Mesenchymal stem cell (in vitro differentiated cells and primary cell): ENCODE measurements around the gene TNFRSF1A.

Source experiments
- DNase-seq: peaks from one replicate; pipeline ENCODE4 v3.0.0-alpha.2; 2013
- H2AFZ ChIP-seq: one replicate; pipeline ENCODE4 v1.6.1; 2013; ENCODE audit warnings: low read depth, mild to moderate bottlenecking, control low read depth, inconsistent platforms, low read length, moderate library complexity
- H2AK5ac ChIP-seq: 2 replicates; pipeline ENCODE4 v1.6.1; 2013; ENCODE audit warnings: low read length, moderate library complexity, mild to moderate bottlenecking, inconsistent platforms; ENCODE audit not compliant: severe bottlenecking
- H2BK120ac ChIP-seq: one replicate; pipeline ENCODE4 v1.6.1; 2013; ENCODE audit warnings: low read depth, mild to moderate bottlenecking, inconsistent platforms, low read length, moderate library complexity
- H2BK12ac ChIP-seq, 2 experiments: one replicate each; pipeline ENCODE4 v1.6.1; 2013; ENCODE audit warnings: inconsistent platforms in 2 of 2, low read length in 2 of 2, mild to moderate bottlenecking in 2 of 2, moderate library complexity in 2 of 2, control low read depth in 1 of 2
- H2BK15ac ChIP-seq: one replicate; pipeline ENCODE4 v1.6.1; 2013; ENCODE audit warnings: mild to moderate bottlenecking, low read depth, inconsistent platforms; ENCODE audit not compliant: poor library complexity, severe bottlenecking
- H2BK5ac ChIP-seq: 2 replicates; pipeline ENCODE4 v1.6.1; 2013; ENCODE audit warnings: low read depth, mild to moderate bottlenecking, low read length, control low read depth, inconsistent platforms; ENCODE audit not compliant: poor library complexity, severe bottlenecking
- H3K14ac ChIP-seq, 2 experiments: one replicate each; pipeline ENCODE4 v1.6.1; 2013; ENCODE audit warnings: inconsistent platforms in 2 of 2, low read length in 2 of 2, control low read depth in 1 of 2, mild to moderate bottlenecking in 1 of 2, moderate library complexity in 1 of 2
- H3K18ac ChIP-seq, 2 experiments: one replicate each; pipeline ENCODE4 v1.6.1; 2013; ENCODE audit warnings: inconsistent platforms in 2 of 2, low read length in 2 of 2, control low read depth in 1 of 2, low read depth in 1 of 2, mild to moderate bottlenecking in 1 of 2
- H3K23ac ChIP-seq, 2 experiments: one replicate each; pipeline ENCODE4 v1.6.1; 2013; ENCODE audit warnings: inconsistent platforms in 2 of 2, low read length in 2 of 2, mild to moderate bottlenecking in 2 of 2, moderate library complexity in 2 of 2, control low read depth in 1 of 2
- H3K27ac ChIP-seq: 2 replicates; pipeline ENCODE4 v1.5.1; 2013; ENCODE audit warnings: mild to moderate bottlenecking, moderate library complexity, low read length, control low read depth, inconsistent platforms; ENCODE audit not compliant: poor library complexity, severe bottlenecking
- H3K27me3 ChIP-seq, 2 experiments: 2 replicates each; pipeline versions ENCODE4 v1.6.1 to v1.7.0; 2013; ENCODE audit warnings: low read length in 2 of 2, mild to moderate bottlenecking in 2 of 2, moderate library complexity in 2 of 2, control low read depth in 1 of 2, inconsistent platforms in 1 of 2; ENCODE audit not compliant: control insufficient read depth in 1 of 2, insufficient read depth in 1 of 2
- H3K36me3 ChIP-seq, 2 experiments: 2 replicates each; pipeline versions ENCODE4 v1.6.1 to v1.7.0; 2013; ENCODE audit warnings: low read length in 2 of 2, control low read depth in 1 of 2, inconsistent platforms in 1 of 2, low read depth in 1 of 2, mild to moderate bottlenecking in 1 of 2; ENCODE audit not compliant: insufficient read depth in 2 of 2, control insufficient read depth in 1 of 2
- H3K4ac ChIP-seq, 2 experiments: one replicate each; pipeline ENCODE4 v1.6.1; 2013; ENCODE audit warnings: inconsistent platforms in 2 of 2, low read length in 2 of 2, mild to moderate bottlenecking in 2 of 2, moderate library complexity in 2 of 2, control low read depth in 1 of 2, low read depth in 1 of 2
- H3K4me1 ChIP-seq: 2 replicates; pipeline ENCODE4 v1.6.1; 2013; ENCODE audit warnings: low read depth, low read length, control low read depth; ENCODE audit not compliant: control insufficient read depth, insufficient read depth
- H3K4me2 ChIP-seq: 2 replicates; pipeline ENCODE4 v1.6.1; 2013; ENCODE audit warnings: low read length, mild to moderate bottlenecking, inconsistent platforms; ENCODE audit not compliant: poor library complexity, severe bottlenecking
- H3K4me3 ChIP-seq, 2 experiments: 2 replicates each; pipeline versions ENCODE4 v1.5.1 to v1.7.0; 2013; ENCODE audit warnings: low read length in 2 of 2, mild to moderate bottlenecking in 2 of 2, control low read depth in 1 of 2, low read depth in 1 of 2; ENCODE audit not compliant: insufficient read depth in 1 of 2
- H3K79me1 ChIP-seq: replicated peaks from 2 replicates; pipeline ENCODE4 v1.6.1; 2013; ENCODE audit warnings: mild to moderate bottlenecking, control low read depth, low read length, inconsistent platforms; ENCODE audit not compliant: poor library complexity, severe bottlenecking
- H3K9ac ChIP-seq: 2 replicates; pipeline ENCODE4 v1.7.0; 2013; ENCODE audit warnings: mild to moderate bottlenecking, low read length, moderate library complexity
- H3K9me3 ChIP-seq: 2 replicates; pipeline ENCODE4 v1.7.0; 2013; ENCODE audit warnings: mild to moderate bottlenecking, low read length; ENCODE audit not compliant: control insufficient read depth
- H4K8ac ChIP-seq: one replicate; pipeline ENCODE4 v1.6.1; 2013; ENCODE audit warnings: inconsistent platforms, mild to moderate bottlenecking, low read length, moderate library complexity
- H4K91ac ChIP-seq: one replicate; pipeline ENCODE4 v1.6.1; 2013; ENCODE audit warnings: mild to moderate bottlenecking, low read length, inconsistent platforms
- WGBS: methylation state at CpG from one replicate; pipeline ENCODE4 v1.1.7; 2013; ENCODE audit warnings: mixed read lengths; 5-methylcytosine and 5-hydroxymethylcytosine counted together

The TNFRSF1A gene

GRCh38 chr12:6351622-6352021 is 9.7 kb upstream of the TNFRSF1A start:
- no peak overlapping the region for H3K27ac ChIP-seq

GRCh38 chr12:6347367-6348338 is 5.8 kb upstream of the TNFRSF1A start:
- Histone ChIP-seq H3K36me3 (no peaks in the 10 kb centered on the region), H2BK15ac (no peak overlapping the region), H2BK12ac (peak overlapping the region; percentile 1 to 47), H3K4ac (no peak overlapping the region), H3K4me2 (no peak overlapping the region), H3K27ac (no peak overlapping the region), H2AFZ (no peak overlapping the region), H3K9ac (peak overlapping the region; percentile 61), H3K79me1 (peaks cover 2% of the 10 kb centered on the region), H2BK5ac (no peak overlapping the region), H4K91ac (no peak overlapping the region), H4K8ac (no peak overlapping the region), H3K23ac (no peak overlapping the region), H3K9me3 (no peaks in the 10 kb centered on the region), H2BK120ac (no peak overlapping the region), H2AK5ac (no peak overlapping the region), H3K4me3 (peak overlapping the region in 1 of 2 experiments; percentile 34), H3K4me1 (peaks cover 14% of the 10 kb centered on the region), H3K27me3 (no peaks in the 10 kb centered on the region), H3K14ac (no peak overlapping the region), H3K18ac (peak overlapping the region in 1 of 2 experiments; percentile 5)
- WGBS = 84% methylated on average over 14 of the region's 19 CpGs
- DNase-seq = no peak

More at GRCh38 chr12:6351622-6352021, 9.7 kb upstream of the TNFRSF1A start:
- Histone ChIP-seq H4K91ac (no peak overlapping the region), H3K4me2 (no peak overlapping the region), H3K9ac (no peak overlapping the region), H3K23ac (no peak overlapping the region), H2AK5ac (no peak overlapping the region), H3K9me3 (no peaks in the 10 kb centered on the region), H3K36me3 (no peaks in the 10 kb centered on the region), H4K8ac (no peak overlapping the region), H2BK15ac (no peak overlapping the region), H3K4me3 (no peak overlapping the region), H3K18ac (no peak overlapping the region), H3K27me3 (peaks cover 0 to 14% of the 10 kb centered on the region in 2 experiments), H3K14ac (no peak overlapping the region), H3K79me1 (no peaks in the 10 kb centered on the region), H2AFZ (no peak overlapping the region), H2BK5ac (no peak overlapping the region), H2BK12ac (no peak overlapping the region), H3K4me1 (peaks cover 11% of the 10 kb centered on the region), H3K4ac (no peak overlapping the region), H2BK120ac (no peak overlapping the region)
- WGBS = 97% methylated on average over 5 of the region's 5 CpGs
- DNase-seq = no peak

- H2BK15ac ChIP-seq = no peak overlapping the region
- no peak for DNase-seq
- no peak overlapping the region for H3K23ac ChIP-seq
- no peak overlapping the region for H4K8ac ChIP-seq
- H2BK120ac ChIP-seq = no peak overlapping the region
- no peak overlapping the region for H3K4me2 ChIP-seq
- H3K4me1 ChIP-seq = peaks cover 14% of the 10 kb centered on the region
- no peak overlapping the region for H2BK12ac ChIP-seq
- H3K36me3 ChIP-seq = no peaks in the 10 kb centered on the region
- peak overlapping the region; percentile 61 for H3K9ac ChIP-seq
- no peak overlapping the region for H2AK5ac ChIP-seq
- H3K27ac ChIP-seq = no peak overlapping the region
- H4K91ac ChIP-seq = no peak overlapping the region
- no peak overlapping the region for H3K4ac ChIP-seq
- no peak overlapping the region for H3K4me3 ChIP-seq
- no peak overlapping the region for H3K14ac ChIP-seq
- H3K9me3 ChIP-seq = no peaks in the 10 kb centered on the region
- WGBS = 96% methylated on average over 8 of the region's 8 CpGs
- no peak overlapping the region for H2AFZ ChIP-seq
- H2BK5ac ChIP-seq = no peak overlapping the region
- H3K27me3 ChIP-seq = no peaks in the 10 kb centered on the region
- peaks cover 4% of the 10 kb centered on the region for H3K79me1 ChIP-seq
- no peak overlapping the region for H3K18ac ChIP-seq
These were observed 5.1 kb upstream of the TNFRSF1A start for GRCh38 chr12:6346942-6347341.

GRCh38 chr12:6346235-6346832 is 4.5 kb upstream of the TNFRSF1A start:
- no peaks in the 10 kb centered on the region for H3K9me3 ChIP-seq
- no peak overlapping the region for H3K4me2 ChIP-seq
- H2AFZ ChIP-seq = no peak overlapping the region
- peak overlapping the region; percentile 36 for H2AK5ac ChIP-seq
- no peak overlapping the region for H3K27ac ChIP-seq
- no peak overlapping the region for H4K8ac ChIP-seq
- H2BK15ac ChIP-seq = no peak overlapping the region
- H3K9ac ChIP-seq = no peak overlapping the region
- H3K18ac ChIP-seq = no peak overlapping the region
- DNase-seq = no peak
- H2BK5ac ChIP-seq = no peak overlapping the region
- H3K79me1 ChIP-seq = peaks cover 4% of the 10 kb centered on the region
- H3K4me1 ChIP-seq = peaks cover 14% of the 10 kb centered on the region
- WGBS = 94% methylated on average over 5 of the region's 5 CpGs
- H3K14ac ChIP-seq = no peak overlapping the region
- no peaks in the 10 kb centered on the region for H3K27me3 ChIP-seq
- no peak overlapping the region for H2BK120ac ChIP-seq
- H4K91ac ChIP-seq = no peak overlapping the region
- no peak overlapping the region for H3K23ac ChIP-seq
- H3K4me3 ChIP-seq = no peak overlapping the region
- no peak overlapping the region for H3K4ac ChIP-seq
- H2BK12ac ChIP-seq = no peak overlapping the region
- no peaks in the 10 kb centered on the region for H3K36me3 ChIP-seq
